NCI-H524 treated with DMSO at 0.1 percent for 48 hours (cell line): ENCODE results near the gene ZSCAN31.

Source experiments
- DNase-seq: peaks from one replicate; lab custom pipeline; 2025; lab: John Stamatoyannopoulos, UW

Gene ZSCAN31

GRCh38 chr6:28353356-28353755 is 17.4 kb upstream of the ZSCAN31 start:
- no peak for DNase-seq

DNA sequence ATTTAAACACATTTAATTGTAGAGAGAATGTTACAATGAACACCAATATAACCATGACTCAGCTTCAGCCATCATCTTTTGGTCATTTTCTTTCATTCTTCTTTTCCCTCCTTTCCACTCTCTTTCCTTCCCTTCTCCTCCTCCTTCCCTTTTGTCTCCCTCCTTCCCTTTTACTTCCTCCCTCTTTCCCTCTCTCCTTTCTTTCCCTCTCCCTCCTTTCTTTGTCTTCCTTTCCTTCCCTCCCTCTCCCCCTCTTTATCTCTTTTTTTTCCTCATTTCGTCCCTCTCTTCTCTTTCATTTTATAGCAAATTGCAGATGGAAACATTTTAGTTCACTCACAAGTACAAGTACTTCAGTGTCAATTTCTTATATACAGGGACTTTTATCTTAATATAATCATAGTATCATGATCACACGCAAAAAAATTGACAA is 15.6 kb upstream of the ZSCAN31 start:
- DNase-seq = no peak

GRCh38 chr6:28351087-28351486 is 15.1 kb upstream of the ZSCAN31 start:
- no peak for DNase-seq

DNA sequence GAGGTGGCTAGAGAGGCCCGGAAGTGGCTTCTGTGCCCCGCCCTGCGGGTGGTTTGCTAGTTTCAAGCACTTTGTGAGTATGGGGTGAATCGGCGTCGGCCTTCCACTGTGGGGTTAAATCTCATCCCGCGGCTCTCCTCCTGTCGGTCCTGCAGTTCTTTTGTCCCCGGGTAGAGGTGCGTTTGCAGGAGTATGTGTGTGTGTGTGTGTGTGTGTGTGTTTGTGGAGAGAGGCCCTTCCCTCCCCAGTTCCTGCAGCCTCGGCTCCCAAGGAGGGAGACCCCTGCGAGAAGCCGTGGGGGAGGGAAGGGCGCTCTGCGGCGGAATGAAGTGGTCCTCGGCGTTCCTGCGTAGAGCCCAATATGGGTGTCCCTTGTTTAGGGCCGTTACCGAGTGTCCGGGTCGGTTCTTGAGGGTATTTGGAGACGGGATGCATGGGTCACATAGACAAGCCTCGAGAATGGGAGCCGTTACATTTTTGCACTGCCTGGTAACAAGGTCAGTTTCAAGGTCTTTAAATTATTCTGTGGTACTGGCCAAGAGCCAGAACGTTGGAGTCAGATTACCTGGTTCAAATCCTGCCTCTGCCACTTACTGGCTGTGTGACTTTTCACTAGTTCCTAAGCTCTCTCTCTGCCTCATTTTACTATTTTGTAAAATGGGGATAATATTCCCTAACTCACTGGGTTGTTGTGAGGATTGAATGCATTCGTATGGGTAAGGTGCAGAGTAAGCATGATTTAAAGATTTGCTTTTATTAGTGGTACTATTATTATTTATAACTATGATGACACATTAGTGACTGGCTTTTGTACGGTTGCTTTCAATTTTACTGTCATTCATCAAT is 14.2 kb upstream of the ZSCAN31 start, which contains the start of gene ZKSCAN3:
ZKSCAN3 (plus strand) TSS at position 56 of the 846 bp plus-strand sequence. CDS start 9,640 bp downstream, outside the sequence.
- DNase-seq = peak; percentile 48

DNA sequence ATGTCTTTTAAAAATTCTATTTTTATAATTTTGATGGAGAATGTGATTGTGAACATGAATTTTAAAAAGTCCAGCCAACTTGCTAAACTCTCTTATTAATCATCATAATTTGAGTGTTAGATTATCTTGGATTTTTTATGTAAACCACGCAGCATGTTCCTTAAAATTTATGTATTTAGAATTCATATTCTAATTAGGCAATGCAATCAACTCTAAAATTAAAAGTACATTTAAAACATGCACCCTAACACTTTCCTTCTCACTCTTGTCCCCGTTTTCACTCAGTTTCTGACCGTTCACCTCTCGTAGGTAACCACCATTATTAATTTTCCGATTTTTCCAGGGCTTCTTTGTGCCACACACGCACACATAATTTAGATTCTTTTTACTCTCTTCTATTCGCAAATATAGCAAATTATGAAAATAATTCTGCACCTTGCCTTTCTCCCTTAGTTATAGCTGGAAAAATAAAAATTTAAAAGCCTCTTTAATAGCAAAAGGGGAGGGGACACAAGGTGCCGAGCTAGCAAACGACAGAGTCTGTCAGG is 13.5 kb upstream of the ZSCAN31 start:
- no peak for DNase-seq

DNA sequence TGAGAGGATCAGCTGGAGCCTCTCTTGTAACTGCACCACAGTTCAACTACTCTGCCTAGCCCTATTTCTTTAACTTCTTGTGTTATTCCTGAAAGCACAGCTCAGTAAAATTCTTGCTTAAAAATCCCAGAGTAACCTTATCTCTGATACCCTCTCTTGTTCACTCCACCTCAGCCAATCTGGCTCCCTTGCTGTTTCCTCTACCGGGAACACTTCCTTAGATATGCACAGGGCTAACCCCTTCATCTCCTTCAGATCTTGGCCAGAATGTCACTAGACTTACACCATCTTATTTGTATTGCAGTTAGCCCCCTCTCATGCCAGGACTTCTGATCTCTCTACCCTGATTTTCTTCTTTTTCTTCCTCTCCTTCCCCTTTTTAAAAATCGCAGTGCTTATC is 11.2 kb upstream of the ZSCAN31 start:
- DNase-seq = no peak

- DNase-seq = no peak
These were observed 9.3 kb upstream of the ZSCAN31 start for GRCh38 chr6:28345201-28345600.

GRCh38 chr6:28343898-28344677 is 8.1 kb upstream of the ZSCAN31 start:
- no peak for DNase-seq

DNA sequence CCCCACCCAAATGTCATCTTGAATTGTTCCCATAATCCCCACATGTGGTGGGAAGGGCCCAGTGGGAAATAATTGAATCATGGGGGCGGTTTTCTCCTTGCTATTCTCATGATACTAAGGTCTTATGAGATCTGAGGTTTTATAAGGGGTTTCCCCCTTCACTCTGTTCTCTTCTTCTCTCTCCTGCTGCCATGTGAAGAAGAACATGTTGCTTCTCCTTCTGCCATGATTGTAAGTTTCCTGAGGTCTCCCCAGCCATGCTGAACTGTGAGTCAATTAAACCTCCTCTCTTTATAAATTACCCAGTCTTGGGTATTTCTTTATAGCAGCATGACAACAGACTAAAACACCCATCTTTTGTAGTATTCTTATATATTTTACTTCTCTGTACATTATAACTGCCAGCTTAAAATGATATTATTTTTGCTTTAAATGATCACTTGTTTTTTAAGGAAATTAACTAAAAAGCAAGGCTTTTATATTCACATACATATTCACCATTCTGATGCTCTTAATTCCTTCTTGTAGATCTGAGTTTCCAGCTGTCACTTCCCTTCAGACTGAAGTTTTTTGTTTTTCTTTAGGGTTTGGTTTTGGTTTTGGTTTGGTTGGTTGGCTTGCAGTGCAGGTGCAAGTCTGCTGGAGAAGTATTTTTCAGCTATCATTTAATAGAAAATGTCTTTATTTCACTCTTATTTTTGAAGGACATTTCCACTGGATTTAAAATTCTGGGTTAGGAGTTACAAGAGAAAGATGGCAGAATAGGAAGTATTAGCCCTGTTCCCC is 4.6 kb upstream of the ZSCAN31 start:
- DNase-seq = no peak

- DNase-seq = no peak
These were observed 1.2 kb upstream of the ZSCAN31 start for GRCh38 chr6:28337121-28337520.

- DNase-seq = peak; percentile 21
These were observed 554 bp upstream of the ZSCAN31 start for GRCh38 chr6:28336284-28337120.

GRCh38 chr6:28335040-28335563 is 846 bp downstream of the ZSCAN31 start:
- DNase-seq = no peak

DNA sequence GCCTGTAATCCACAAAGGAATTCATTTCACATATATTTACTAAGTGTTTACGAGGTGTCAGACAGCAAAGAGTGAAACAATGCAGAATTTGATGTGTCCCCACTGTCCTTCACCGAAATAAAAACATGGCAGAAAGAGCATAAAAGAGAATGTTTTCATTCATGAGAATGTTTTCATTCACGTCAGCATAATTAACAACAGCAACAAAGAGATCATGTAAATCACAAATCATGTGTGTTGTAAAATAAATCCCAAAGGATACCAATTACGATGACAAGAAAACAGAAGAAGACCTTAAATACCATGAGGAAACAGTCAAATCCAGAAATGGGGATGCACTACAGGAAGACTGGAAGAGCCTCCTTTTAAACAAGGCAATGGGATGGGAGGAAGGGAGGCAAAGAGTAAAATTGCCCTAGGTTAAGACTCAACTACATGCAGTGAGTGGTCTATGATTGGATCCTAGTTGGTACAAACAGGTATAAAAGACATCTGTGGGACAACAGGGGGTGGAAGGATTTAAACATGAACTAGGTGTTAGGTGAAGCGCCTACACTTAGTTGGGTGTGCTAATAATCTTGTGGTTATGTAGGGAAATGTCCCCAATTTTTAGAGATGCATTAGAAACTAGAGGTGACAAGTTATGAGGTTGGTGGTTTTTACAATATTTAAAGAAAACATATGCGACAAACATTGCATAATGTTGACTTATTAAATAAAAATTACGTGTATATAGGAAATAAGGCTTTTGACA is 1.5 kb downstream of the ZSCAN31 start:
- DNase-seq = no peak

DNA sequence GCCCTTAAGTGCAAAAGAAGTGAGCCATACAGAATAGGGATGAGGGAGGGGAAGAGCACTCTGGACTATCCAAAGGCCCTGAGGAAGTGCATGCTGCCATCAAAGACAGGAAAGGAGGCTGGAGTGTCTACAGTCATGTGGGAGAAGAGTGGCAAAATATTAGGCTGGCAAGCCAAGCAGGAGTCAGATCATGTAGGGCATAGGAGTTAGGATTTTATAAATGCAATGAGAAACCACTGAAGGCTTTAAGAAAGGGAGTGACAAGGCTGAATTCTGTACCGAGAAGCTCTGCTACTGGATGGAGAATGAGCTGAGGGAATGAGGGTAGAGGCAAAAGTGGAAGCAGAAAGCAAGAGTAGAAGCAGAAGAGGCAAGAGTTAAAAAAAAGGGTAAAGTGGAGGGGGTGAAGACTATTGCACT is 2.3 kb downstream of the ZSCAN31 start:
- no peak for DNase-seq

- DNase-seq = no peak
These were observed 2.9 kb downstream of the ZSCAN31 start for GRCh38 chr6:28333047-28333446.

DNA sequence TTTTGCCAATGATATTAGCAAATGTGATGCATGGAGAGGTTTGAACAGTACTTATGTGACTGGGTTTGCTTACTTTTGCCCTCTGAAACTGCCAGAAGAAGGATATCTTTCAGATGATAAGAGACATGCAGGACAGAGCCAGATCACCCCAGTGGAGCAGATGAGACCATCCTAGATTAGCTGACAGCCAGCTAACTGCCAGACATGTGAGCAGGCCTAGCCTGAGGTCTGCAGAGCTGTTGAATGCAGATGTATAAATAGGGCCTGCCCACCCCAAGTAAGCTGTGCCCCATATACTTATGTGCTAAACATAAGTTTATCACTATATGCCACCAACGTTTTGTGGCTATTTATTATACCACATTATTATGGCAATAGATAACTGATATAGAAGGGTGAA is 5.9 kb downstream of the ZSCAN31 start:
- DNase-seq = no peak

DNA sequence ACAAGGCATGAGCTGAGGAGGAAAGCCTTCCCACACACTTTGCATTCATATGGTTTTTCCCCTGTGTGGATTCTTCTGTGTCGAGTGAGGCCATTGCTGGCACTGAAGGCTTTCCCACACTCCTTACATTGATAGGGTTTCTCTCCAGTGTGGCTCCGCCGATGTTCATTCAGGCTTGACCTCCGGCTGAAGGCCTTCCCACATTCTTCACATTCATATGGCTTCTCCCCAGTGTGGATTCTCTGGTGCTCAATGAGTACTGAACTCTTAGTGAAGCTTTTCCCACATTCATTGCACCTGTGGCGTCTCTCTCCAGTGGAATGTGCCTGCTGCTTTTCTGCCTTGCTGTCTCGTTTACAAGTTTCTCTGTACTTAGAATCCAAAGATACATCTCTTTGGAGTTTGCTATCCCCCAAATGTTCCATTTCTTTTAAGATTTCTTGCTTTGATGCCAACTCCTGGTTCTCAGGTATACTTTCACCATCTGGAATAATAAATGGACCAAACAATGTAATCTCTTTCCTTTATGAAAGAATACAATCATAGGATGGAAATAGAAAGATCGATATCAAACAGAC is 9.5 kb downstream of the ZSCAN31 start:
- DNase-seq = no peak

DNA sequence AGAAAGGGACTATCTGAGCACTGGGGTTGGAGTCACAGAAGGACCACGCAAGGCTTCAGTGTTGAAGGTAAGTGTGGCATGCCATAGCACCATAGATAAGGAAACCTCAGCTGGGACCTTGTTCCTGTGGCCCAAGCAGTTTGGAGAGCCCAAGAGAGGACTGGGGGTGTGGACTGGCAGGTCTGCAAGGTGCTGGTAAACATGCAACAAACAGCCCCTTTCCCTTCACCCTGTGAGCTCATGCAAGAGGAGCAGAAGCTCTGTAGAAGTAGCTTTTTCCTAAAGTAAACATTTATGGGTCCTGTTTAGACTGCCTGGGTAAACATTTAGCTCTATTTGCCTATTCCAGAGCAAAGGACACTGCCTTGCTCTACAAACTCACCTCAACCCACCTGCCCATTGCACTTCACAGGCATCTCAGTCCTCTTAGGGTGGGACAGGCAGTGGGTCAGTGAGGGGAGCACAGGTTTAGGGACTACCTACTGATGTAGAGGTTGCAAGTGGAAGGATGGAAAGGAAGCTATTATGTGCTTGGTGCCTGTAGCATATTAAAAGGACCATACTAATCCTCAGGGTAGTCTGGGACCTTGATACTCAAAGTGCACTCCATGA is 12.0 kb downstream of the ZSCAN31 start:
- no peak for DNase-seq

GRCh38 chr6:28322661-28323060 is 13.3 kb downstream of the ZSCAN31 start:
- DNase-seq = no peak
